ENCODE results near the gene RBM4. TPM values are rescaled to one million over a fixed set of nuclear protein-coding genes. Genes with fewer than 3 reads are reported as not detected.

The RBM4 gene
- total and polyA plus RNA-seq, 2 donors = 96.0 to 108 TPM

GRCh38 chr11:66693356-66694055, 55.0 kb downstream of the RBM4 start:
- Histone ChIP-seq H3K36me3 (ENCODE audit: insufficient read depth) (no peaks in the 10 kb centered on the region), H3K4me3 (ENCODE audit: low read depth, low read length) (no peak overlapping the region), H3K4me1 (ENCODE audit: insufficient read depth) (no peaks in the 10 kb centered on the region), H3K27ac (ENCODE audit: low read depth) (no peak overlapping the region)
- no peak for DNase-seq (ENCODE audit: extremely low spot score)
- 94% methylated on average over 15 of the region's 15 CpGs for WGBS

DNA sequence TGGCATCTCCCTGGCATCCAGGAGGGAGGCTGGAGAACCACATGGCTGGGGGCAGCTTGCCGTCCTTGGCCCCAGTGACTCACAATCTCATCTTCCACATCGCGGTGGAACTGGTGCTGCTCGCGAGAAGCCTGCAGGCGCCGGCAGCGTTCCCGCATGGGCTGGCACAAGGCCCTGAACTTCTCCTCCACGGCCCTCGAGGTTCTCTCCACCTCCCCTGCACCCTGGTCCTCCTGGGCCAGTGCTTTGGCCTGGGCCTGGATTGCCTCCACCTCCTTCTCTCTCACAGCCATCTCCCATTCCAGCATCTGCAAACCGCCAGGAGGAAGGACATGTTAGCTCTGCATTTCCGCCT, 55.5 kb downstream of the RBM4 start:
- H3K4me1 ChIP-seq (ENCODE audit: insufficient read depth) = no peaks in the 10 kb centered on the region
- WGBS = 91% methylated on average over 13 of the region's 13 CpGs
- no peak overlapping the region for H3K4me3 ChIP-seq (ENCODE audit: low read depth, low read length)
- no peaks in the 10 kb centered on the region for H3K36me3 ChIP-seq (ENCODE audit: insufficient read depth)
- H3K27ac ChIP-seq (ENCODE audit: low read depth) = no peak overlapping the region
- DNase-seq (ENCODE audit: extremely low spot score) = no peak

GRCh38 chr11:66694732-66695207, 56.3 kb downstream of the RBM4 start:
- peak; percentile 41 for DNase-seq (ENCODE audit: extremely low spot score)
- H3K4me3 ChIP-seq (ENCODE audit: low read depth, low read length) = no peak overlapping the region
- no peak overlapping the region for H3K27ac ChIP-seq (ENCODE audit: low read depth)
- WGBS = 18% methylated on average over 6 of the region's 6 CpGs
- H3K36me3 ChIP-seq (ENCODE audit: insufficient read depth) = no peaks in the 10 kb centered on the region
- H3K4me1 ChIP-seq (ENCODE audit: insufficient read depth) = no peaks in the 10 kb centered on the region

Small RNAs within 50 kb of the gene (small RNA-seq; reads per million reads assigned to genes)
- not detected for gene RNU4-39P

Other genes with a start within 250 kb of the RBM4 start
- 1.6 TPM for gene NPAS4, start 217.7 kb upstream of the RBM4 start, total RNA-seq
- 2.4 TPM for gene NPAS4, start 217.7 kb upstream of the RBM4 start, polyA plus RNA-seq
- gene MRPL11, start 199.9 kb upstream of the RBM4 start, total RNA-seq = 32.9 TPM
- 54.9 TPM for gene MRPL11, start 199.9 kb upstream of the RBM4 start, polyA plus RNA-seq
- gene PELI3, start 171.8 kb upstream of the RBM4 start, total RNA-seq = 7.6 TPM
- 22.5 TPM for gene PELI3, start 171.8 kb upstream of the RBM4 start, polyA plus RNA-seq
- 16.9 TPM for gene DPP3, start 158.3 kb upstream of the RBM4 start, total RNA-seq
- gene DPP3, start 158.3 kb upstream of the RBM4 start, polyA plus RNA-seq = 26.8 TPM
- gene BBS1, start 128.1 kb upstream of the RBM4 start, total RNA-seq = 40.4 TPM
- gene BBS1, start 128.1 kb upstream of the RBM4 start, polyA plus RNA-seq = 33.3 TPM
- gene ZDHHC24, start 92.7 kb upstream of the RBM4 start, total RNA-seq = 5.0 TPM
- 11.4 TPM for gene ZDHHC24, start 92.7 kb upstream of the RBM4 start, polyA plus RNA-seq
- not detected for gene ACTN3, start 91.8 kb upstream of the RBM4 start, total RNA-seq
- 0.18 TPM for gene ACTN3, start 91.8 kb upstream of the RBM4 start, polyA plus RNA-seq
- gene CTSF, start 70.1 kb upstream of the RBM4 start, total RNA-seq = 22.8 TPM
- gene CTSF, start 70.1 kb upstream of the RBM4 start, polyA plus RNA-seq = 92.1 TPM
- not detected for gene CCDC87, start 45.6 kb upstream of the RBM4 start, total RNA-seq
- gene CCDC87, start 45.6 kb upstream of the RBM4 start, polyA plus RNA-seq = 0.43 TPM
- 31.7 TPM for gene CCS, start 45.5 kb upstream of the RBM4 start, total RNA-seq
- gene CCS, start 45.5 kb upstream of the RBM4 start, polyA plus RNA-seq = 64.7 TPM
- gene RBM14, start 22.1 kb upstream of the RBM4 start, total RNA-seq = 49.9 TPM
- gene RBM14, start 22.1 kb upstream of the RBM4 start, polyA plus RNA-seq = 41.6 TPM
- gene RBM4B, start 39.2 kb downstream of the RBM4 start, total RNA-seq = 47.4 TPM
- gene RBM4B, start 39.2 kb downstream of the RBM4 start, polyA plus RNA-seq = 21.4 TPM
- 6.7 TPM for gene SPTBN2, start 90.5 kb downstream of the RBM4 start, total RNA-seq
- 2.5 TPM for gene SPTBN2, start 90.5 kb downstream of the RBM4 start, polyA plus RNA-seq
- 12.2 TPM for gene RCE1, start 204.7 kb downstream of the RBM4 start, total RNA-seq
- gene RCE1, start 204.7 kb downstream of the RBM4 start, polyA plus RNA-seq = 18.7 TPM
- 3.7 TPM for gene LRFN4, start 218.4 kb downstream of the RBM4 start, total RNA-seq
- 19.1 TPM for gene LRFN4, start 218.4 kb downstream of the RBM4 start, polyA plus RNA-seq

All from urinary bladder (tissue), 4 donors.